WERI-Rb-1 (cell line): ENCODE data around the gene CNTD1.

ENCODE experiments used
- DNase-seq: peaks from one replicate; pipeline ENCODE4 v3.0.0-alpha.2; 2020
- H3K27ac ChIP-seq: fragments of 250-450 bp; sonication (Bioruptor Pico); 2 replicates; pipeline ENCODE4 v1.5.1; 2020; ENCODE audit warnings: mild to moderate bottlenecking, moderate library complexity
- H3K27me3 ChIP-seq: fragments of 250-450 bp; sonication (Bioruptor Pico); 2 replicates; pipeline ENCODE4 v1.5.1; 2021; ENCODE audit warnings: mild to moderate bottlenecking, low read depth, moderate library complexity; ENCODE audit not compliant: insufficient read depth, severe bottlenecking
- H3K36me3 ChIP-seq: fragments of 250-450 bp; sonication (Bioruptor Pico); 2 replicates; pipeline ENCODE4 v1.5.1; 2020; ENCODE audit warnings: mild to moderate bottlenecking, moderate library complexity
- H3K4me3 ChIP-seq: 2 replicates; pipeline ENCODE4 v1.5.1; 2011; ENCODE audit warnings: low read depth, mild to moderate bottlenecking, control low read depth, low read length
- H3K9me3 ChIP-seq: fragments of 250-450 bp; sonication (Bioruptor Pico); 2 replicates; pipeline ENCODE4 v1.5.1; 2021; ENCODE audit warnings: mild to moderate bottlenecking, moderate library complexity; ENCODE audit not compliant: severe bottlenecking
- CTCF ChIP-seq: IDR thresholded peaks from 2 replicates; pipeline ENCODE4 v1.5.1; 2011; ENCODE audit warnings: low read depth, mild to moderate bottlenecking, control low read depth, inconsistent platforms, low read length

CNTD1 gene

DNA sequence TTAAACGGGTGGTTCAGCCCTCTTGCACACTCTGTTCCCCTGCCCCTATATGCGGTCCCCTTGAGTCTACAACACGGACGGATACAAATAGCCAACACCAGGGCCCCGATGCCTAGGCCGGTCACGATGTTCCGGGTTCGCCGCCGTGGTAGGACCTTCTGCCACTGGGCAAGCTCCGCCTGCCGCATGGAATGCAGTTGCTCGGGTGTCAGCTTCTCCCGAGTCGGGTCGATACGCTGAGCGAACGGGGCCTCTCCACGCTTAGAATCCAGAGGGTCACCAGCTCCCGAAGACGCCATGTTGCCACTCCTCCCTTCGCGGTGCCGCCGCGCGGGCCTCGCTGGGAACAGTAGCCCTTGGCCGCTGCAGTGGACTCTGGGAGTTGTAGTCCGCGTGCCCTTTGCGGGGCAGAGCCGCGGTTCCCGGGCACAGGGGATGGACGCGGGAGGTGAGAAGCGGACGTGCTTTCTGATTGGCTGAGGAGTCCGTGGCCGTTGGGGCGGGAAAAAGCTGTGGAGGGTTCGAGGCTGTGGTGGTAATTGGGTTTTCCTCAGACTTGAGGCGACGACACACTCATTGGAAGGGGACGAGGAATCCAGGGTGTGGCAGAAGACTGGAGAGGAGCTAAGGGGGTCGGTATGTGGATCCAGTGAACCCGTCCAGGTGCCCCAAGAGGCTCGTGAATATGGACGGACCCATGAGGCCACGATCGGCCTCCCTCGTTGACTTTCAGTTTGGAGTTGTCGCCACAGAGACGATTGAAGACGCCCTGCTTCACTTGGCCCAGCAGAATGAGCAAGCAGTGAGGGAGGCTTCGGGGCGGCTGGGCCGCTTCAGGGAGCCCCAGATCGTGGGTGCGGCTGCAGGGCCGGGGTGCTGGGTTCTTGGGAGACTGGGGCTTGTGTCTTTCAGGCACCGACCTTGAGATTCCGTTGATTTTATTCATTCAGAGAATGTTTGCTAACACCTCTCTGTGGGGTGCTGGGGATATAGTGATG lies at the start of gene CNTD1, which contains the start of gene COA3:
TSS of gene CNTD1 (plus strand) at position 479 of the 998 bp plus-strand sequence. CDS start at position 686, 207 bp downstream.
TSS of gene COA3 (minus strand) at position 322 of the 998 bp plus-strand sequence. CDS start at position 299, 23 bp downstream.
- peak within 1 kb of the TSS; percentile 71 for H3K27ac ChIP-seq

GRCh38 chr17:42748908-42749798 lies 49.5 kb upstream of the CNTD1 start:
- peaks cover 5% of the 10 kb centered on the region for H3K9me3 ChIP-seq
- H3K36me3 ChIP-seq, result no peaks in the 10 kb centered on the region
- no peak for DNase-seq
- no peak overlapping the region for H3K27ac ChIP-seq
- no peak for TF ChIP-seq CTCF
- H3K27me3 ChIP-seq, result no peaks in the 10 kb centered on the region
- H3K4me3 ChIP-seq, result no peak overlapping the region

More for the DNA sequence above, at the start of gene CNTD1, which contains the start of gene COA3:
- Histone ChIP-seq H3K36me3 (peaks cover 18% of the 10 kb centered on the region), H3K27me3 (no peaks in the 10 kb centered on the region), H3K4me3 (peak within 1 kb of the TSS; percentile 94), H3K9me3 (peaks cover 8% of the 10 kb centered on the region)
- TF ChIP-seq CTCF, result no peak
- peak; percentile 97 for DNase-seq

DNA sequence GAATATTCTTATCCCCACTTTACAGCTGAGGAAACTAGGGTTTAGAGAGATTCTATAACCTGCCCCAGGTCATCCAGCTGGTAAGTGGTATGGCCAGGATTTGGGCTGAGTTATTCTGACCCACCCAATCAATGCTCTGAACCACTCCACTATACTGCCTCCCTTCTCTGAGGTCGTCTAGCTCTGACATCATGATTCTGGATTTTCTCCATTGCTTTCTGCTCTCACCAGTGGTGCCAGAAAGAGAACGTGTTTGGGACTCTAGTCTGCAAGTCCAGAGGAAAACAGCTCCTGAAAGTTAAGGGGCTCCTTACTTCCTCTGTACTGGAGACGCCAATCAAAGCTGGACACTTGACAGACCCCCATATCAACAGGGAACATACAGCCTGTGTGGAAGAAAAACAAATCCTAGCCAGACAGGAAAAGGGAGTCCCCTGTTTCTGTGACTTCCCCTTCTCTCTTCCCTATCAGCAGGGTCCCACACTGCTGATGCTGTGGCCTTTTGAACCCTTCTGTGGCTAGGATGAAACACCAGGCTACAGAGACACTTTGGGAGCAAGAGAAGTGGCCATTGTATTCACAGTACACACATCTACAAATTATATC lies 47.8 kb upstream of the CNTD1 start:
- no peaks in the 10 kb centered on the region for H3K36me3 ChIP-seq
- no peaks in the 10 kb centered on the region for H3K9me3 ChIP-seq
- TF ChIP-seq CTCF, result no peak
- no peak for DNase-seq
- H3K27me3 ChIP-seq, result no peaks in the 10 kb centered on the region
- no peak overlapping the region for H3K27ac ChIP-seq
- no peak overlapping the region for H3K4me3 ChIP-seq

DNA sequence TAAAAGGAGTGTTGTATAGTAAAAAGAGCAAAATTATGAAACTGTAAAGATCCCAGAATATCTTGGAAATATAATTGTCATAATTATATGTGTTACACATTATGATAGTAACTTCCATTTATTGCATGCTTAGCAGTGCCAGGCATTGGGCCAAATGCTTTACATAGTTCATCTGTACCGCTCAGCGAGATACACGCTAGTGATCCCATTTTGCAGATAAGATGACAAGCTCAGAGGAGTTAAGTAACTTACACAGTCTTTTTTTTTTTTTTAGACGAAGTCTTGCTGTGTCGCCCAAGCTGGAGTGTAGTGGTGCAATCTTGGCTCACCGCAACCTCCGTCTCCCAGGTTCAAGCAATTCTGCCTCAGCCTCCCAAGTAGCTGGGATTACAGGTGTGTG lies 47.0 kb upstream of the CNTD1 start:
- no peak for DNase-seq
- no peak overlapping the region for H3K4me3 ChIP-seq
- H3K27ac ChIP-seq, result no peak overlapping the region
- H3K9me3 ChIP-seq, result no peaks in the 10 kb centered on the region
- no peaks in the 10 kb centered on the region for H3K27me3 ChIP-seq
- H3K36me3 ChIP-seq, result no peaks in the 10 kb centered on the region; the same call in 1 of the 2 replicates
- TF ChIP-seq CTCF, result no peak

DNA sequence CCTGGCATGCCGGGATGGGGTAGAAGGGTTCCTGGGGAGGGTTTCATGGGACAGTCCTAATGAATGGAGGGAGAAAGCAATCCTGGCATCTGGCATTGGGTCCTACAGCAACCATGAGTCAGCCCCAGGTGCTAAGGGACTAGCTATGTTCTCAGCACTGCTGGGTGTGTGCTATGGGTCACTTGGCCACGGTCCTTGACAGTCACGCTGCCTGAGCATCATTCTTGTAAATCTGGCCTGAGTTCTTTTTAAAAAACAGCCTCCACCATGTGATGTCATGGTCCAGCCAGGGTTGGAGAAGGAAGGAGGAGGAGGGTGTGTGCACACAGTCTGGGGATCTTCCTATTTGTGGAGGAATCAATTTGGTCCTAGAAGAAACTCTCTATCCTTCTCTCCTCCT lies 43.9 kb upstream of the CNTD1 start:
- Histone ChIP-seq H3K27ac (no peak overlapping the region), H3K9me3 (no peaks in the 10 kb centered on the region), H3K4me3 (no peak overlapping the region), H3K36me3 (peaks cover 11% of the 10 kb centered on the region), H3K27me3 (no peaks in the 10 kb centered on the region)
- TF ChIP-seq CTCF, result no peak
- no peak for DNase-seq
